GM19025 (cell line): ENCODE results near the gene GOLGA7B.
A peak's percentile ranks its signal among the peaks of the same experiment; 100 is the strongest.

Source experiments
- ATAC-seq: cut with Tn5 transposase; IDR thresholded peaks from one replicate; pipeline ENCODE4 v1.9.1; 2021; ENCODE audit warnings: mild to moderate bottlenecking, low read depth, moderate library complexity; ENCODE audit not compliant: unreplicated experiment

GOLGA7B gene

DNA sequence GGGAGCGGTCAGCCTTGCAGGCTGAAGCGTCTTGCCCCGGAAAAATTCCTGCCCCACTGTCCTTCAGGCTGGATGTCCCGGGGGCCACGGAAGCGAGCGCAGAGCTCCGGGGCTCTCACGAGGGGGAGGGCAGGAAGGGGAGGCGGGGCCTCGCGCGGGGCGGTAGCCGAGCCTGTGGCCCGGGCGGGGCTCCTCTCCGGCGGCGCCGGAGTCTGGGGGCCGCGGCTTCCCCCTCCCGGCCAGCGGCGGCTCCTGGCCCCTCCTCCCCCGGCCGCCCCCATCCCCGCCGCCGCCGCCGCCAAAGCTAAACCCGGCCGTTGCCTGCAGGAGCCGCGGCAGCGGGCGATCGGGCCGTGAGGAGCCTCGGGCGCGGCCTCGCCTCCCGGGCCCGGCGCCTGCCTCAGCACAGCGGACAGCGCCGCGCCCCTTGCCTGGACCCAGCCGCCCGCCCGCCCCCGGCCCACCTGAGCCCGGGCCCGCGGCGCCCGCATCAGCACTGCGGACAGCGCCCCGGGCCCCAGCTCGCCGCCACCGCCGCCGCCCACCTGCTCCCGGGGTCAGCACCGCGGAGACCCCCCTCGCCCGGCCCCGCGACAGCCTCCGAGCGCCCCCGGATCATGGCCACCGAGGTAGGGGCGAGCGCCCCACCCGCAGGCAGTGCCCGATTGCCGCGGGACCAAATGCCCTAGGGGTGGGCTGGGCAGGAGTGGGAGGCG is at the start of gene GOLGA7B:
Gene GOLGA7B (plus strand): TSS at position 157 of the 716 bp plus-strand sequence. CDS start 461 bp downstream, at position 618.
- peak; percentile 82 for ATAC-seq

DNA sequence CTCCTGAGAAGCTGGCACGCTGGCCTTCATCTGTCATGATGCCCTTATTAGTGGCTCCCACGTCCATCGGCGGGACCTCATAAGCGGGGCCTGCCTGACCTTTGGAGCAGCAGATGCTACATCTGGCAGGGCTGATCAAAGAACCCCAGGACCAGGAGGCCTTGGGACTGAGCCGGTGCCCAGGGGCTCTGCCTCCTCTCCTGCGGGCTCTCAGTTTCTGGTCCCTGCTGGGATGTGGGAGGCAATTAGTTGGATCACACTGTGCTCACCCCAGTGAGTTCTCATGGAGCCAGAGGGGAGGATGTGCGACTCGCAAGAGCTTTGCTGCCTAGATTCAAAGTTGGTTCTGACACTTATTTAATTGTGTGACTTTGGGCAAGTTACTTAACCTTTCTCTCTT is 49.2 kb upstream of the GOLGA7B start:
- no peak for ATAC-seq

DNA sequence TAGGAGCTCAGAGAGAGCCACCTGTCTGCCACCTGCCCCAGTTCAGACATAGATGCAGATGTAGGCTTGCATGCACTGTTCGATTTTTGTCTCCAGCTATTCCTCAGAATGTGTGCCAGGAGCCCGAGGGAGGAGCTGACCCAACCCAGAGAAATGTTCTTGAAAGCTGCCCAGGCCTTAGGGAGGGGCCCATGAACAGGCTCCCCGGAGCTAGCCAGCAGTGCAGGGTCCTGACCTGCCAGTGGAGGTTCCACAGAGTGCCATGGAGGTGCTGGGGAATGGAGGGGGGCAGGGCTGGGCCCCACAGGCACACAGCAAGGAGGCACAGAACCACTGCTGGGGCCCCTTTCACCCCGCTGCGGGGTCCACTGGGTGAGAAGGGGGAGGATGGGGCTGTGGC is 48.2 kb upstream of the GOLGA7B start:
- ATAC-seq: no peak

DNA sequence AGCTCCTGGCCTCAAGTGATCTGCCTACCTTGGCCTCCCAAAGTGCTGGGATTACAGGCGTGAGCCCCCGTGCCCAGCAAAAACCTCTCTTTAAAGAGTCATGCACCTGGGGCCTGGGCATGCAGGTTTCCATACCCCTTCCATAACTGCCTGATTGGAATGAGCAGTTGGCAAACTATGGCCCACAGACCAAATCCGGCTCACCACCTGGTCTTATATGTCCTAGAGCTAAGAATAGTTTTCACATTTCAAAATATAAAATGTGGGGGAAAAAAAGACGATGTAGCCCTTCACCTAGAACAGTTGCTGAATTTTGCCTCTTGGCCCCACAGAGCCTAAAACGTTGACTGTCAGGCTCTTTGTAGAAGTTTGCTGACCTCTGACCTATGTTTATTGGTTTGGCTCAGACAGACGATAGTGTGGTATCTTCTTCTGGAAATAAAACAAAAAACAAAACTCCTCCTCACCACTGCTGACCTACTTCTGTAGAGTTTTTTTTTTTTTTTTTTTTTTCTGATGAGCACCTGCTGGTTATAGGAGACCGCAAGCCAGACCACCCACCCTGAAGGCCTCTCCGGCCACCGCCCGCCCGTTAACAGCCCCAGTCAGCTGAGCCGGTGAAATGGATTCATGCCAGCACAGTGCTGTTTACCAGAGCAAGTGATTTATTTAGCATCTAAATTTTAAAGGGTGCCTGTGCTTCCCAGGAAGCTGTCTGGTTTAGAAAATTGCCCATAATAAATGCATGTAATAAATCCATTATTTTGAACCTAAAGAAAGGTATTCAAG is 44.4 kb upstream of the GOLGA7B start:
- ATAC-seq: no peak

DNA sequence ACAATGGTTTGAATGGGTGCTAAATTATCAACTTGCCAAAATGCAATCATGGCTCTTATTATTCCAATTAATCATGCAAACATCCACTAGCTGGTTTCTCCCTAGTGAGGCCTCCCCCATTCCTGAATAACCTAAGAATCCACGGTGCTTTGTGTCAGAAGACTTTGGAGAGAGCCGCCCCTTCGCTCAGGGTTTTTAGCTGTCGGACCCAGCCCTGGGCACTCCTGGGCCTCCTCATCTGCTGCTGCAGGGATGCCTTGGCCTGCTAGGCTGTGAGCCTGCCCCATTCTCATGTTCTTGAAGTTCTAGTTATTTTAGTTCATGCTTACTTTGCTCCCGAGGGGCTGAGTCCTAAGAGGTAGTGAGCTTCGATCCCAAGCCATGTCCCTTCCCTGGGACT is 43.7 kb upstream of the GOLGA7B start:
- ATAC-seq: no peak

DNA sequence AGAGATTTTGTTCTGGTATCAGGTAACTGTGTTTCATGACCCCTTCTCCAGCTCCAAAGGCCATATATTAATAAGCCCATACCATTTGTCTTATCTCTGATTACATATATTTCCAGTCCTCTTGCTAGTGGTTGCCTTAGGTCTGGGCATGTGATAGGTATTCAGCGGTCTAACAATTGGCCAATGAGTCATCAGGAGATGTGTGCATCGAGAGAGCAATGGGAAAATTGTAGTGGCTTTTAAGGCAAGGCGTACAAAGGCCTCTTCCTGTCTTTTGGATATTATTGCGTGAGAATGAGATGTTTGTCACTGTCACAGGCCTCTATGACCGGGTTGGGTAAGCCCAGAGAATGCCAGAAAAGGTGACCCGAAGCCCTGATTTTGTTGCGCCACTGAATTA is 39.2 kb upstream of the GOLGA7B start:
- ATAC-seq: no peak

DNA sequence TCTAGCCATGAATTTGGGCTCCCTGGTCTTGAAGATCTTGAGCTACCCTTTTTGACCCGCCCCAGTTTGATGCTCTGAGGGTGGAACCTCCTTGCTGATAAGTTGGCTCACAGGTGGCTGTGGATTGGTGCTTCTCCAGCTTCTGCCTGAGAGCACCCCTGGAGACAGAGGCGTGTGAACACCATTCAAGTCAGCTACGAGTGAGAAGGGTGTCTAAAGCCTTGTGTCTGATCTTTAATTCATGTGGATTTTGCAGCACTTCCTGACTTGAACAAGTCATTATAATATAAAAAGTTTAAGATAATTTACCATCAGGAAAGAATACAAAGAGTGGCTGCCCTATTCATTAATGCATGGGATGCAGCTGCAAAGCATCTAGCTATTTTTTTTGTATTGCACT is 37.7 kb upstream of the GOLGA7B start:
- no peak for ATAC-seq

DNA sequence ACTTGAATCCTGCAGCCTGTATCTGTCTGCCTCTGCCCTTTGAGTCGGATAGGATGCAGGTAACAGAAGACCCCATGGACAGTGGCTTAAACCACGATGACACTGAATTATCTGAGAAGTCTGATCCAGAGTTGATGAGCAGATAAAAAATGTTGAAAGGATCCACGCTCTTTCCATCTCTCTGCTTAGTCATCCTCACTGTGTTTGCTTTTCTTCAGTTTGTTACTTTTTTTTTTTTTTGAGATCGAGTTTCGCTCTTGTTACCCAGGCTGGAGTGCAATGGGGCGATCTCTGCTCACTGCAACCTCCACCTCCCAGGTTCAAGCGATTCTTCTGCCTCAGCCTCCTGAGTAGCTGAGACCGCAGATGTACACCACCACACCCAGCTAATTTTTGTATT is 36.9 kb upstream of the GOLGA7B start:
- ATAC-seq: no peak

DNA sequence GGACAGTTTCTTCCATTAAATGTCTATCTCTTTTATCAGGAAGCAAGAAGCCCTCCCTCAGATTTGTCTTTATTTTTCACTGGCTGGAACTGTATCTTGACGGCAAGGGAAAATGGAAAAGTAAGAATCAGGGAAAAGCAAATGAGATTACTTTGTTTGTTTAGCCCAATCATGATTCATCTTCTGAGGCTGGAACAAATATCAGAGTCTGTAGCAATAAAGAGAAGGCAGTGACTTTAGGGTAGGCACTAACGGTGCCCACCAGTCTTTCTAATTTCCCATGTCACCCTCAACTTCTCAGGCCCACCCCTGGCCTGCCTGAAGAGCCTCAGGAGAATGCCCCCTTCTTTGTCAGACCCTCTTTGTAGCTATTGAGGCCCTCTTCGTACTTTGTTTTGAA is 36.3 kb upstream of the GOLGA7B start:
- ATAC-seq: no peak

DNA sequence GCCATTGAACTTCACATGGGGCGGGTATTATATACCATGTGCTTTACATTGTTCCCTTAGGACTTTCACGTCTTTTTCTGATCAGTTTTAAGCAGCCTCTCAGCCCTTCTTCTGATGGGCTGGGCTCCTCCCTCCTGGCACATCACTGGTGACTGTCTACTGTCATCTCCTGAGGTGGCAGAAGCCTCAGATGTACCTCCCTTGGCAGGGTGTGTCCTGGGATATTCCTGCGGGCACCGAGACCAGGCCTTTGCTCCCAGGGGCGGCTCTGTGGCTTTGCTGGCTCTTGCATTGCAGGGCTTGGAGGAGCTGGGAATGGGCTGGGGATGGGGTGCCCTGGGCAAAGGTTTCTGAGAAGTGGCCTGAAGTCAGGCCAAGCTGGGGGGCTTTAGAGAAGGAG is 34.6 kb upstream of the GOLGA7B start:
- ATAC-seq: no peak

DNA sequence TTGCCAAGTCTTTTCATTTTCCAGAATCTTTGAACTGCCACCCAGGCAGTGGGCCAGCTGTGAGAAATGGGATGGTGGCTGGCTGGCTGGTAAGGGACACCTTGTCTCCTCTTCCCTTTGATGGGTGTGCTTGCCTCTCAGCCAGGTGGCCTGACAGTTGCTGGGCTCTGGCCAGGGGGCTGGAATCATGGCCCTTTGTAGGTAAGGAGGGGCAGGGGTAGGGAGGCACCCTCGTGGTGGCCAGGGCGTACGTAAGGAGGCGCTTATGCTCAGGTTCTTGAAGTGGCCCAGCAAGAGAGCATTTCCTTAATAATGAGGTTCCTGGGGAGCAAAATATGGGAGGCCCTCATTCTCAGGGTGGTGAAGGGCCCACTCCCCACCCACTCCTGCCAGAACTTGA is 33.0 kb upstream of the GOLGA7B start:
- no peak for ATAC-seq

DNA sequence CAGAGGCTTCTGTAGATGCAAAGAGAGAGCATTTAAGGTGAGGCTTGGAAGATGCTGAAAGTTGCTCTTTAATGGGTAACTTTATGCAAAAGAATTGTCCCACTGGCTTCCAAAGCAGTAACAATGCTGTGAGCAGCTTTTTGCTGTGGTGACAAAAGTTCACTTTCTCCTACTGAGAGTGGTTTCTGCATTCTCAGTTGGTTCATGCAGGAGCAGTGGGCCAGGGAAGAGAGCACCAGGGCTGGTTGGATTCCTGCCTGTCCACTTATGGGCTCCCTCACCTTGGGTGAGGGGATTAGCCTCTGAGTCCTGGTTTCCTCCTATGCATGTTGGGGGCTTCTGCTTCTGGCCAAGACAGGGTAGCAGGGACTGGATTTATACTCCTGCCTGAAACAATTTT is 31.1 kb upstream of the GOLGA7B start:
- ATAC-seq: no peak

DNA sequence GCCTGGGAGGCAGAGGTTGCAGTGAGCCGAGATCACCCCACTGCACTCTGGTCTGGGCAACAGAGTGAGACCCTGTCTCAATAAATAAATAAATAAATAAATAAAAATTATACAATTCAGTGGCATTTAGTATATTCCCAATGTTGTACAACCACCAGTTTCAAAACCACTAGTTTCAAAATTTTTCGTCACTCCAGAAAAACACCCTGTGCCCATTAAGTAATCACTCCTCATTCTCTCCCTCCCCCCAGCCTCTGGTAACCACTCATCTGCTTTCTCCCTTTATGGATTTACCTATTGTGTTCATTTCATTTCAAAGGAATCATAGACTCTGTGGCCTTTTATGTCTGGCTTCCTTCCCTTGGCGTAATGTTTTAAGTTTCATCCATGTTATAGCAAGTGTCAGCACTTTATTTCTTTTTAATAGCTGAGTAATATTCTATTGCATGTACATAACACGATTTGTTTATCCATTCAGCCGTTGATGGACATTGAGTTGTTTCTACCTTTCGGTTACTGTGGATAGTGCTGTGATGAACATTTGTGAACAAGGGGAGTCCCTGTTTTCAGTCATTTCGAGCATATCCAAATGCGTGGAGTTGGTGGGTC is 29.4 kb upstream of the GOLGA7B start:
- ATAC-seq: no peak

DNA sequence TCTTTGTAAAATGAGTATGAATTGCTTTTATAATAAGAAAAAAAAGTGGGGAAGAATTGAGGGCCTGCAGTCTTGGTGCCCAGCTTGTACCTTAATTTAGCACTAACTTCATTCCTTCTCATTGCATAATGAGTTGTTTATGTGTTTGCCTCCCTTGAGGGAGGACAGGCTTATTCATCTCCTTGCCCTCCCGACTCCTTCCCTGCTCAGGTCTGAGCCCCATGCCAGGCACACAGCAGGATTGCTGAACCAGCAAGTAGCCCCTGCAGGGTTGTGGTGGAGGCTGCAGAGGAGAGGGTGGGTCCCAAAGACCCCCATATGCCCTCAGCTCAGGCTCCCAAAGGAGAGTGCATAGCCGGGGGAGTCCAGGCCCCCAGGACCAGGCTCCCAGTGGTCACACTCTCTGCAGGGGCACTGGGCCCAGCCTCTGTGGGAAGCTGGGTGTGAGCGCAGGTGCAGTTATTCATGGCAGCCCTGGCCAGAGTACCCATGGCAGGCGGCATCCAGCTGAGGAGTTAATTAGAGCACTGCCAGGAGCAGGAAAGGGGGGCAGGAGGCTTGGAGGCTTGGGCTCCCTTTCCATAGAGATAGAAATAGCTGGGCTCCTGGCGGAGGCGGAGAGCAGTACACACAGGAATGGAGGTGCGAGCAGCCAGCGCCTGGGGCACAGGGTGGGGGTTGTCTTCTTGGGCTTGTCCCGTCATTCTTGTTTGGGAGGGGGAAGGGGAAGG is 28.2 kb upstream of the GOLGA7B start:
- ATAC-seq: no peak

DNA sequence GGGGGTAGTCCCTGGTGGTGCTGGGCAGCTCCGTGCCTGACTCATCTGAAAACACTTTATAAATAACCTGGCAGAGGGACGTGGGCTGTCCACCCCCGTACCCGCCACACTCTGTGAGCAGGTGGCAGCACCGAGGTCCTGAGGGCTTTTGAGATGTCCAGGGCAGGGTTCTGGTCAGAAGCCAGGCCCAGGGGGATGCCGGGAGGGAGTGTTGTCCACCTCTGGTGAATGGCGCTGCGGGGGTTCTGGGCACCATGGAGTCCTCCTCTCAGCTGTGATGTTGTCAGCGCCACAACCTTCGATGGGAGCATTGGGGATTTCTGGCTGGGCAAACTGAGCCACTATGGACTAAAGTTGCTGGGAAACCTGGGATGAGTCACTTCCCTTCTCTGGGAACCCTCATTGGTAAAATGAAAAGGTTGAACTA is 27.4 kb upstream of the GOLGA7B start:
- no peak for ATAC-seq

DNA sequence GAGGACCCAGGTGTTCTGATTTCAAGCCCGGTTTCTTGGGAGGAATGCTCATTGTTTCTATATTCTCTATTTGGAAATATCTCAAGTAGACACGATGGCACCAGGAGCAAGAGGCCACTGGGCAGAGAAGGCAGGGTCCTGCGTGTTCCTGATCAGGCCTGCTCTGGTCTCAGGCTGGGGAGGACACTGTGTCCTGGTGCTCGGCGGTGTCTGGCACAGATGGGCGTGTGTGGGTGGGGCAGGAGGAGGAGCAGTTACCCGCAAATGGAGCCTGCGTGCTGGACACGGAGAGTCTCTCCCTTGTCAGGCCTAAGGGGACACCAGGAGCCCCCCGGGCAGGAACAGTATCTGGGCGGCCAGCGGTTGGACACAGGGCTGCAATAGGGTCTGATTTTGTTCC is 25.9 kb upstream of the GOLGA7B start:
- no peak for ATAC-seq

DNA sequence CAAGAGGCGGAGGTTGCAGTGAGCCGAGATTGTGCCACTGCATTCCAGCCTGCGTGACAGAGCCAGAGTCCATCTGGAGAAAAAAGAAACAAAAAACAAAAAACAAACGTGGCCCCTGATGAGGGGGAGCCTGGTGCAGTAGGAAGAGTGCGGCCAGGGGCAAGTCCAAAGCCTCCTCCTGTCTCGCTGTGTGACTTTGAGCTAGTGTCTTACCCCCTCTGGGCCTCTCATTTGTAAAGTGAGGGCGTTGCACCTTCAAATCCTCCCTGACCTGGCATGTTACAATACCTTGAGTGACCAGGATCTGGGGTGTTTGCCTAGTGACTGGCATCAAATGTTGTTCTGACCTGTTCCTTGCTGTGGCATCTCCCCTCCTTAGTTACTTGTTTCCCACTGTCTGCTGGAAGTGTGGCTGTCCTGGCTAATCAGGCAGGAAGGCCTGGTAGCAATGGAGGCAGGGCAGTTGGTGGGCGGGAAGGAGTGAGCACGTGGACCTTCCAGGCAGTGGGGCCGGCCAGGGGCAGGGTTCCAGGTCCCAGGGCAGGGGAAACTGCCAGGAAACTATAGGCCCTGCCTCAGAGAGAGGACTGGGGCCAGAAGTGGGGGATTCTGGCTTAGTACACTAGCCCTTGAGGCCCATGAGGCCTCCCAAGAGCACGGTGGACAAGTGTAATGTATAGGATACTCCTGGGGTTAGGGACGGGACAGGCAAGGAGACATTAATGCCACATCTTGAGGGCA is 24.5 kb upstream of the GOLGA7B start:
- ATAC-seq: no peak

DNA sequence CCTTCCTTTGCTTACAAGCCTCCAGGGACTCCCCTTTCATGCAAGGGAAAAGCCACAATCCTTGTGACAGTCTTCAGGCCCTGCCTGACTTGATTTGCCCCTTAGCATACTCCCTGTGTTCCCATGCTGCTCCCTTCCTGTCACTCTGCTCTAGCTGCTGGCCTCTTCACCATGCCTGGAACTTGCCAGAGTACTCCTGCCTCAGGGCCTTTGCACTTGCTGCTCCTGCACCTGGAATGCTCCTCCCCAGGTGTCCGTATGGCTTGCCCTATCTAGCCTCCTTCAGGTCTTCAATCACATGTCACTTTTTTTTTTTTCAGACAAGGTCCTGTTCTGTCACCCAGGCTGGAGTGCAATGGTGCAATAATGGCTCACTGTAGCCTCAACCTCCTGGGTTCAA is 22.8 kb upstream of the GOLGA7B start:
- ATAC-seq: no peak

DNA sequence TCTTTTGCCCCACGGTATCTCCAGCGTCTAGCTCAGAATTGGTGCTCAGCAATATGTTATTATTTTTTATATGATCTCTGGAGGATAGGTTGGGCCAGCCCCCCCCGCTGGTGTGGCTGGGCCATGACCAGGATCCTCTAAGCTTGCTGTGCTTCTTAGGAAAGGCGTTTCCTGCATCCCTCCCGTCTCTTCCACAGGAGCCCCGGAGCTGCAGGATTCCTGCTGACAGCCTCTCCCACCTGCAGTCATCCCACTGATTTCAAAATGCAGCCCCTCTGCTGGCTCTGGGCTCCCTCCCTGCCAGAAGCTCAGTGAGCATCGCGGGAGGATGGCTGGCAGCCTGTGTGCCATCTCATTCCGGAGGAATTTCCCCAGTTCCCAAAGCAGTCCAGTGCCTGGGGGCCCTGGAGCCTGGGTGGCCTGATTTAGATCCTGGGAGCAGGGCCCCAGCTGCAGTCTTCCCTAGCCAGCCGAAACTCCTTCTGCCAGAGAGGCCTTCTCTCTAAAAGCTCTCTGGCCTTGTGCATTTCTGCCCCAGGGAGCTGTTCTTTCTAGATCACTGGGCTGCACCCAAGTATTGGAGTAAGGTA is 21.8 kb upstream of the GOLGA7B start:
- ATAC-seq: no peak

DNA sequence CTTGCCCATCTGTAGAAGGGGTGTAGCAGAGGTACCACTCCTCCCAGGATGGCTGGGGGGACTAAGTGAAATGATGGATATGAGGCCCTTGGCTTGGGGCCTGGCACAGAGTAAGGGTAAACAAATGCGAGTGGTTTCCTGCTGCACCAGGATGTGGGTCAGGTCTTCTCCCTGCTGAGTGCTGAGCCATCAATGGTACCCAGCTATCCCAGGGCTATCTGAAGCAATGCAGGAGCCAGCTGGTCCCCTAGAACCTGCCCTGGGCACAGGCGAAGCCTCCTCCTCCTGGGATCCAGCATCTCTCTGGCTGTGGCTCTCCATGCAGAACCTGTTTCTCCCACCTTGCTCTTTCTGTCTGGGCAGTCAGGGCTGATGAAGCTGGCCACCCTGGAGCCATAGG is 20.9 kb upstream of the GOLGA7B start:
- ATAC-seq: no peak
